Activated CD4-positive, alpha-beta memory T cell treated with anti-CD3 and anti-CD28 coated beads, Interleukin-2, amount 10 ng/mL, durations not matched to agents 7 days and 5 days (primary cell): Measurements from ENCODE around the gene DNER. TPM values are rescaled to one million over a fixed set of nuclear protein-coding genes. Genes with fewer than 3 reads are reported as not detected.

ENCODE experiments used
- CTCF ChIA-PET: fragments of 350-600 bp; sonication (Branson Sonifier 250); formaldehyde crosslinking; loops from one replicate; lab custom pipeline; 2021; ENCODE audit warnings: antibody characterized with exemption, inconsistent platforms; lab: Charles Lee
- POLR2A ChIA-PET: fragments of 350-600 bp; sonication (Branson Sonifier 250); formaldehyde crosslinking; loops from one replicate; lab custom pipeline; 2021; ENCODE audit warnings: antibody characterized with exemption; lab: Charles Lee
- DNase-seq: peaks from one replicate; pipeline ENCODE4 v3.0.0-alpha.2; 2020
- H3K27ac Mint-ChIP-seq: one replicate; pipeline ENCODE4 v1.8.0; 2021; ENCODE audit warnings: mild to moderate bottlenecking, mixed read lengths
- H3K27me3 Mint-ChIP-seq: one replicate; pipeline ENCODE4 v1.8.0; 2021; ENCODE audit warnings: mixed read lengths
- H3K36me3 Mint-ChIP-seq: one replicate; pipeline ENCODE4 v1.8.0; 2021; ENCODE audit warnings: low read depth, mixed read lengths
- H3K4me1 Mint-ChIP-seq: one replicate; pipeline ENCODE4 v1.8.0; 2021; ENCODE audit warnings: mixed read lengths
- H3K4me3 Mint-ChIP-seq: one replicate; pipeline ENCODE4 v1.8.0; 2021; ENCODE audit warnings: mild to moderate bottlenecking, mixed read lengths
- H3K9me3 Mint-ChIP-seq: one replicate; pipeline ENCODE4 v1.8.0; 2021; ENCODE audit warnings: mixed read lengths
- total RNA-seq, 2 experiments: library from RNA; stranded (reverse); gene quantifications; one replicate each; pipeline ENCODE4 v1.2.3, GENCODE V29; 2021

DNER gene
- total RNA-seq, 2 experiments from 2014 or later = not detected

GRCh38 chr2:229650059-229650458 lies 64.3 kb downstream of the DNER start:
- Mint-ChIP-seq H3K36me3 (no peaks in the 10 kb centered on the region), H3K27ac (no peak overlapping the region), H3K4me1 (no peaks in the 10 kb centered on the region), H3K9me3 (no peaks in the 10 kb centered on the region), H3K27me3 (peaks cover 6% of the 10 kb centered on the region), H3K4me3 (no peak overlapping the region)
- no peak for DNase-seq
- ChIA-PET POLR2A (no interaction called here), CTCF (no interaction called here)

- ChIA-PET POLR2A (no interaction called here), CTCF (no interaction called here)
- Mint-ChIP-seq H3K36me3 (no peaks in the 10 kb centered on the region), H3K4me3 (no peak overlapping the region), H3K27ac (no peak overlapping the region), H3K27me3 (no peaks in the 10 kb centered on the region), H3K9me3 (no peaks in the 10 kb centered on the region), H3K4me1 (no peaks in the 10 kb centered on the region)
- no peak for DNase-seq
Measured at GRCh38 chr2:229646186-229646723, 68.1 kb downstream of the DNER start.

GRCh38 chr2:229642371-229642770 lies 72.0 kb downstream of the DNER start:
- no peaks in the 10 kb centered on the region for H3K36me3 Mint-ChIP-seq
- no peak overlapping the region for H3K27ac Mint-ChIP-seq
- H3K9me3 Mint-ChIP-seq = no peaks in the 10 kb centered on the region
- CTCF ChIA-PET = no interaction called here
- peaks cover 7% of the 10 kb centered on the region for H3K27me3 Mint-ChIP-seq
- POLR2A ChIA-PET = no interaction called here
- no peak for DNase-seq
- H3K4me1 Mint-ChIP-seq = no peaks in the 10 kb centered on the region
- H3K4me3 Mint-ChIP-seq = no peak overlapping the region

GRCh38 chr2:229641676-229642075 lies 72.7 kb downstream of the DNER start:
- H3K4me1 Mint-ChIP-seq = no peaks in the 10 kb centered on the region
- H3K4me3 Mint-ChIP-seq = no peak overlapping the region
- no peaks in the 10 kb centered on the region for H3K36me3 Mint-ChIP-seq
- peaks cover 12% of the 10 kb centered on the region for H3K27me3 Mint-ChIP-seq
- no peak for DNase-seq
- no peak overlapping the region for H3K27ac Mint-ChIP-seq
- ChIA-PET POLR2A (no interaction called here), CTCF (no interaction called here)
- H3K9me3 Mint-ChIP-seq = no peaks in the 10 kb centered on the region

GRCh38 chr2:229640636-229641035 lies 73.7 kb downstream of the DNER start:
- H3K27ac Mint-ChIP-seq = no peak overlapping the region
- no peaks in the 10 kb centered on the region for H3K4me1 Mint-ChIP-seq
- CTCF ChIA-PET = no interaction called here
- H3K9me3 Mint-ChIP-seq = no peaks in the 10 kb centered on the region
- POLR2A ChIA-PET = no interaction called here
- H3K27me3 Mint-ChIP-seq = peaks cover 12% of the 10 kb centered on the region
- no peak overlapping the region for H3K4me3 Mint-ChIP-seq
- no peaks in the 10 kb centered on the region for H3K36me3 Mint-ChIP-seq
- DNase-seq = no peak

- ChIA-PET CTCF (interaction anchor here (1.4 kb wide), 1 partner anchor 12 kb away, joined by 3 read pairs; no protein-coding TSS in a partner anchor), POLR2A (no interaction called here)
- Mint-ChIP-seq H3K9me3 (no peaks in the 10 kb centered on the region), H3K4me3 (no peak overlapping the region), H3K4me1 (no peaks in the 10 kb centered on the region), H3K27me3 (peaks cover 21% of the 10 kb centered on the region), H3K36me3 (no peaks in the 10 kb centered on the region), H3K27ac (no peak overlapping the region)
- no peak for DNase-seq
Measured at GRCh38 chr2:229636571-229636970, 77.8 kb downstream of the DNER start.

- CTCF ChIA-PET = no interaction called here
- Mint-ChIP-seq H3K36me3 (no peaks in the 10 kb centered on the region), H3K27ac (no peak overlapping the region), H3K4me3 (no peak overlapping the region), H3K4me1 (no peaks in the 10 kb centered on the region), H3K9me3 (no peaks in the 10 kb centered on the region), H3K27me3 (peaks cover 17% of the 10 kb centered on the region)
- POLR2A ChIA-PET = no interaction called here
- no peak for DNase-seq
Measured at GRCh38 chr2:229635371-229635680, 79.0 kb downstream of the DNER start.

- H3K27me3 Mint-ChIP-seq = peaks cover 17% of the 10 kb centered on the region
- H3K9me3 Mint-ChIP-seq = no peaks in the 10 kb centered on the region
- no peak for DNase-seq
- CTCF ChIA-PET = no interaction called here
- H3K4me1 Mint-ChIP-seq = no peaks in the 10 kb centered on the region
- no peaks in the 10 kb centered on the region for H3K36me3 Mint-ChIP-seq
- H3K4me3 Mint-ChIP-seq = no peak overlapping the region
- POLR2A ChIA-PET = no interaction called here
- H3K27ac Mint-ChIP-seq = no peak overlapping the region
Measured at GRCh38 chr2:229634601-229635370, 79.6 kb downstream of the DNER start.

GRCh38 chr2:229633556-229633955 lies 80.8 kb downstream of the DNER start:
- no peaks in the 10 kb centered on the region for H3K36me3 Mint-ChIP-seq
- no peak for DNase-seq
- H3K4me1 Mint-ChIP-seq = no peaks in the 10 kb centered on the region
- H3K9me3 Mint-ChIP-seq = no peaks in the 10 kb centered on the region
- ChIA-PET CTCF (no interaction called here), POLR2A (no interaction called here)
- peaks cover 17% of the 10 kb centered on the region for H3K27me3 Mint-ChIP-seq
- no peak overlapping the region for H3K27ac Mint-ChIP-seq
- H3K4me3 Mint-ChIP-seq = no peak overlapping the region

GRCh38 chr2:229629039-229629438 lies 85.3 kb downstream of the DNER start:
- no peak overlapping the region for H3K27ac Mint-ChIP-seq
- CTCF ChIA-PET = no interaction called here
- peaks cover 2% of the 10 kb centered on the region for H3K27me3 Mint-ChIP-seq
- H3K9me3 Mint-ChIP-seq = no peaks in the 10 kb centered on the region
- POLR2A ChIA-PET = no interaction called here
- no peak for DNase-seq
- H3K36me3 Mint-ChIP-seq = no peaks in the 10 kb centered on the region
- H3K4me1 Mint-ChIP-seq = no peaks in the 10 kb centered on the region
- no peak overlapping the region for H3K4me3 Mint-ChIP-seq

GRCh38 chr2:229627728-229628127 lies 86.6 kb downstream of the DNER start:
- CTCF ChIA-PET = no interaction called here

GRCh38 chr2:229622495-229623355 lies 91.6 kb downstream of the DNER start:
- Mint-ChIP-seq H3K4me1 (no peaks in the 10 kb centered on the region), H3K27me3 (no peaks in the 10 kb centered on the region), H3K9me3 (no peaks in the 10 kb centered on the region), H3K4me3 (no peak overlapping the region), H3K36me3 (no peaks in the 10 kb centered on the region), H3K27ac (no peak overlapping the region)
- ChIA-PET POLR2A (no interaction called here), CTCF (no interaction called here)
- no peak for DNase-seq

More at GRCh38 chr2:229627728-229628127, 86.6 kb downstream of the DNER start:
- Mint-ChIP-seq H3K36me3 (no peaks in the 10 kb centered on the region), H3K27me3 (peaks cover 2% of the 10 kb centered on the region), H3K4me1 (no peaks in the 10 kb centered on the region), H3K4me3 (no peak overlapping the region), H3K27ac (no peak overlapping the region), H3K9me3 (no peaks in the 10 kb centered on the region)
- no peak for DNase-seq
- POLR2A ChIA-PET = no interaction called here

- CTCF ChIA-PET = no interaction called here
- no peak for DNase-seq
- Mint-ChIP-seq H3K27ac (no peak overlapping the region), H3K27me3 (no peaks in the 10 kb centered on the region), H3K36me3 (no peaks in the 10 kb centered on the region), H3K9me3 (no peaks in the 10 kb centered on the region), H3K4me3 (no peak overlapping the region), H3K4me1 (no peaks in the 10 kb centered on the region)
- POLR2A ChIA-PET = no interaction called here
Measured at GRCh38 chr2:229620759-229621158, 93.6 kb downstream of the DNER start.
